Mesendoderm (in vitro differentiated cells): ENCODE data around the gene WBP1L. TPM values are rescaled to one million over a fixed set of nuclear protein-coding genes. Genes with fewer than 3 reads are reported as not detected.
"Not testable (repeated sequence)": the region's sequence is repeated elsewhere in the genome, so short reads cannot be mapped to it uniquely, and the experiment has no call there.

Experiments
- DNase-seq: peaks from one replicate; pipeline ENCODE4 v3.0.0; 2013
- H2AK5ac ChIP-seq: 2 replicates; pipeline ENCODE4 v1.6.1; 2013; ENCODE audit warnings: low read length, inconsistent platforms
- H2BK120ac ChIP-seq: 2 replicates; pipeline ENCODE4 v1.6.1; 2013; ENCODE audit warnings: low read depth, mild to moderate bottlenecking, low read length, moderate library complexity, mixed read lengths
- H2BK15ac ChIP-seq: replicated peaks from 2 replicates; pipeline ENCODE4 v1.6.1; 2013; ENCODE audit warnings: low read depth, mild to moderate bottlenecking, moderate library complexity
- H2BK5ac ChIP-seq: 2 replicates; pipeline ENCODE4 v1.6.1; 2013; ENCODE audit warnings: low read length, inconsistent platforms
- H3K18ac ChIP-seq: 2 replicates; pipeline ENCODE4 v1.6.1; 2013; ENCODE audit warnings: mild to moderate bottlenecking, low read length, mixed read lengths
- H3K23ac ChIP-seq: one replicate; pipeline ENCODE4 v1.6.1; 2013; ENCODE audit warnings: low read length
- H3K27ac ChIP-seq: 2 replicates; pipeline ENCODE4 v1.5.1; 2013; ENCODE audit warnings: low read depth, mild to moderate bottlenecking, inconsistent platforms, low read length, moderate library complexity
- H3K27me3 ChIP-seq: 2 replicates; pipeline ENCODE4 v1.6.1; 2013; ENCODE audit warnings: low read length, control low read depth, mild to moderate bottlenecking, inconsistent platforms; ENCODE audit not compliant: insufficient read depth, poor library complexity
- H3K36me3 ChIP-seq: 2 replicates; pipeline ENCODE4 v1.6.1; 2013; ENCODE audit warnings: low read length, inconsistent platforms; ENCODE audit not compliant: control insufficient read depth, insufficient read depth
- H3K4ac ChIP-seq: one replicate; pipeline ENCODE4 v1.6.1; 2013; ENCODE audit warnings: low read depth, mild to moderate bottlenecking, low read length, moderate library complexity
- H3K4me1 ChIP-seq: 2 replicates; pipeline ENCODE4 v1.6.1; 2013; ENCODE audit warnings: low read depth, low read length, inconsistent platforms; ENCODE audit not compliant: control insufficient read depth
- H3K4me2 ChIP-seq: 2 replicates; pipeline ENCODE4 v1.6.1; 2013; ENCODE audit warnings: low read length
- H3K4me3 ChIP-seq: 2 replicates; pipeline ENCODE4 v1.5.1; 2013; ENCODE audit warnings: mild to moderate bottlenecking, low read length
- H3K56ac ChIP-seq: one replicate; pipeline ENCODE4 v1.6.1; 2013; ENCODE audit warnings: low read length
- H3K79me1 ChIP-seq: 2 replicates; pipeline ENCODE4 v1.6.1; 2013; ENCODE audit warnings: low read length, inconsistent platforms
- H3K79me2 ChIP-seq: 2 replicates; pipeline ENCODE4 v1.6.1; 2013; ENCODE audit warnings: mild to moderate bottlenecking, low read length; ENCODE audit not compliant: control insufficient read depth, insufficient read depth
- H3K9ac ChIP-seq: 2 replicates; pipeline ENCODE4 v1.6.1; 2013; ENCODE audit warnings: low read length, inconsistent platforms
- H4K5ac ChIP-seq: one replicate; pipeline ENCODE4 v1.6.1; 2013; ENCODE audit warnings: low read length
- H4K8ac ChIP-seq: one replicate; pipeline ENCODE4 v1.6.1; 2013; ENCODE audit warnings: low read depth, mild to moderate bottlenecking, control low read depth, low read length, moderate library complexity
- WGBS: extraction: QIAGEN DNeasy Blood & Tissue Kit; methylation state at CpG from one replicate; pipeline ENCODE4 v1.1.7; 2013; ENCODE audit warnings: low lambda C conversion rate, missing lambda C conversion rate; ENCODE audit not compliant: insufficient coverage; ENCODE audit errors: extremely low coverage; 5-methylcytosine and 5-hydroxymethylcytosine counted together
- polyA plus RNA-seq, 2 experiments: library from polyadenylated mRNA; stranded (reverse); fragments of 200-250 nt; gene quantifications; one replicate each; pipeline ENCODE4 v1.2.3, GENCODE V29; 2013

WBP1L gene
- polyA plus RNA-seq (2013, experiment 1 of 2): 20.1 TPM
- 20.5 TPM for polyA plus RNA-seq (2013, experiment 2 of 2)

- no peak within 1 kb of the TSS for H3K4ac ChIP-seq
- peaks cover 15% of the 10 kb centered on the region for H3K79me1 ChIP-seq
Measured at GRCh38 chr10:102743588-102744373, at the start of gene WBP1L. WBP1L (plus strand) TSS chr10:102743948; CDS start chr10:102744054, 106 bp downstream.

DNA sequence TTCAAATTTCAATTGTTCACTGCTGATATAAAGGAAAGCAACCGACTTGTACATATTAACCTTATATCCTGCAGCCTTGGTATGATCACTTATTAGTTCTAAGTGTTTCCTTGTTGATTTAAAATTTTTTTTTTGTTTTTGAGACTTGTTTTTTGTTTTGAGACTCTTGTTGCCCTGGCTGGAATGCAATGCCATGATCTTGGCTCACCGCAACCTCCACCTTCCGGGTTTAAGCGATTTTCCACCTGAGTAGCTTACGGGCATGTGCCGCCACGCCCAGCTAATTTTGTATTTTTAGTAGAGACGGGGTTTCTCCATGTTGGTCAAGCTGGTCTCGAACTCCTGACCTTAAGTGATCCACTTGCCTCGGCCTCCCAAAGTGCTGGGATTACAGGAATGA lies 48.3 kb upstream of the WBP1L start:
- not testable (repeated sequence) for H2AK5ac ChIP-seq, H4K5ac ChIP-seq, H3K4me1 ChIP-seq, DNase-seq, H3K9ac ChIP-seq, H3K36me3 ChIP-seq, H3K27me3 ChIP-seq, H2BK5ac ChIP-seq, H3K79me2 ChIP-seq, H3K23ac ChIP-seq, H2BK15ac ChIP-seq, H3K18ac ChIP-seq, H3K27ac ChIP-seq, H3K4ac ChIP-seq, H3K79me1 ChIP-seq, H3K56ac ChIP-seq, H4K8ac ChIP-seq, H2BK120ac ChIP-seq, H3K4me2 ChIP-seq, H3K4me3 ChIP-seq
- WGBS: no CpG with 5 or more reads among the region's 10 CpGs

More at GRCh38 chr10:102743588-102744373, at the start of gene WBP1L:
- Histone ChIP-seq H2BK5ac (no peak within 1 kb of the TSS), H3K79me2 (peaks cover 11% of the 10 kb centered on the region), H4K8ac (no peak within 1 kb of the TSS), H2BK120ac (no peak within 1 kb of the TSS), H3K23ac (no peak within 1 kb of the TSS), H2AK5ac (peak within 1 kb of the TSS; percentile 15), H3K36me3 (no peaks in the 10 kb centered on the region), H3K9ac (peak within 1 kb of the TSS; percentile 78), H3K27me3 (no peaks in the 10 kb centered on the region), H3K56ac (peak within 1 kb of the TSS; percentile 79), H3K4me3 (peak within 1 kb of the TSS; percentile 69), H3K18ac (no peak within 1 kb of the TSS), H3K4me1 (peaks cover 2% of the 10 kb centered on the region), H2BK15ac (no peak within 1 kb of the TSS), H3K4me2 (peak within 1 kb of the TSS; percentile 96), H3K27ac (no peak within 1 kb of the TSS), H4K5ac (peak within 1 kb of the TSS; percentile 17)
- WGBS: no CpG with 5 or more reads among the region's 37 CpGs
- peak; percentile 100 for DNase-seq

- H2BK120ac ChIP-seq: no peak overlapping the region
- H3K9ac ChIP-seq: no peak overlapping the region
- H4K5ac ChIP-seq: no peak overlapping the region
- H2BK5ac ChIP-seq: no peak overlapping the region
- no peaks in the 10 kb centered on the region for H3K79me2 ChIP-seq
- no peak overlapping the region for H3K27ac ChIP-seq
- H3K4ac ChIP-seq: no peak overlapping the region
- no peak overlapping the region for H2AK5ac ChIP-seq
- no peak overlapping the region for H3K23ac ChIP-seq
- WGBS: no CpG with 5 or more reads among the region's 3 CpGs
- no peak for DNase-seq
- H3K4me2 ChIP-seq: no peak overlapping the region
- H3K4me1 ChIP-seq: peaks cover under 1% of the 10 kb centered on the region
- H4K8ac ChIP-seq: no peak overlapping the region
- peaks cover 3% of the 10 kb centered on the region for H3K36me3 ChIP-seq
- H3K18ac ChIP-seq: no peak overlapping the region
- H3K4me3 ChIP-seq: no peak overlapping the region
- no peak overlapping the region for H3K56ac ChIP-seq
- H3K79me1 ChIP-seq: no peaks in the 10 kb centered on the region
- H2BK15ac ChIP-seq: no peak overlapping the region
- H3K27me3 ChIP-seq: no peaks in the 10 kb centered on the region
Measured at GRCh38 chr10:102696736-102697135, 47.0 kb upstream of the WBP1L start.

DNA sequence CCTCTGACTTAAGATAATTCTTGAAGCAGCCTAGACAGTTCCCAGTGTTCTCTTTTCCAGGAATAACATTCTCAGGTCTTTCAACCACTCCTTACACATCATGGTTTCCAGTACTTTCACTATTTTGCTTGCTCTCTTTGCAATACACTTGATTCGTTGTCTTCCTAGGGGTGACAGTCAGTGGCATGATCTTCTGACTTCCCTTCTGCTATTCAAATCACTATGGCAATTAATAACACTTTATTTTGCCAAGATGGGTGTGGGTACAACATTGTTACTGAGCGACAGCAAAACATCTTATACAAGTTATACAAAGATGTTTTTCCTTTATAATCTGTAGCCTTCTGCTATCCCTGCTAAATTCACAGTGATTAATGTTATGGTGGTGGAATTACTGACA lies 44.9 kb upstream of the WBP1L start:
- Histone ChIP-seq H3K18ac (no peak overlapping the region), H4K8ac (no peak overlapping the region), H3K4me2 (no peak overlapping the region), H3K36me3 (peaks cover 3% of the 10 kb centered on the region), H2BK15ac (no peak overlapping the region), H3K27me3 (no peaks in the 10 kb centered on the region), H2BK120ac (no peak overlapping the region), H2AK5ac (no peak overlapping the region), H3K79me1 (no peaks in the 10 kb centered on the region), H3K27ac (no peak overlapping the region), H3K4ac (no peak overlapping the region), H3K23ac (no peak overlapping the region), H3K9ac (no peak overlapping the region), H3K4me1 (no peaks in the 10 kb centered on the region), H3K56ac (no peak overlapping the region), H4K5ac (no peak overlapping the region), H3K4me3 (no peak overlapping the region), H3K79me2 (no peaks in the 10 kb centered on the region), H2BK5ac (no peak overlapping the region)
- no CpG with 5 or more reads among the region's 2 CpGs for WGBS
- DNase-seq: no peak

DNA sequence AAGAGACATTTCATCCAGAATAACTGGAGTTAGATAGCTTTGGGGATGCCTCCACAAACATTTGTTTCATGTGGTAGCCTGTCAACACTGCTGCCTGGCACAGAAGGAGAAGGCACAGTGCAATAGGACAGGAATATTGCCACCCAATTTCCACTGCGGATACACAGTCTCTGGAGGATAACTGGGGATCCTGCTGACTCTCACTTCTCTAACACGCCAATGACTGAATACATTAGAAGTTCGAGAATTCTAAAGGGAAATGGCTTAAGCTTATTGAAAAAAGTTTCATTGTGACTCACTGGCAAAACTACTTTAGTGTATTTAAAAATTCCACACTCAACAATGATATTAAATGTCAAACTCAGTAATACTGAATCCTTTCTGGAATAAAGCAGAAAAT lies 42.5 kb upstream of the WBP1L start:
- H4K5ac ChIP-seq: no peak overlapping the region
- H3K4me1 ChIP-seq: no peaks in the 10 kb centered on the region
- no peak overlapping the region for H3K23ac ChIP-seq
- H3K36me3 ChIP-seq: peaks cover 3% of the 10 kb centered on the region
- DNase-seq: no peak
- no peak overlapping the region for H3K56ac ChIP-seq
- no peak overlapping the region for H2BK120ac ChIP-seq
- no peak overlapping the region for H2BK5ac ChIP-seq
- no peak overlapping the region for H3K4me2 ChIP-seq
- H3K79me2 ChIP-seq: no peaks in the 10 kb centered on the region
- H3K27me3 ChIP-seq: no peaks in the 10 kb centered on the region
- H2AK5ac ChIP-seq: no peak overlapping the region
- no peak overlapping the region for H3K4me3 ChIP-seq
- H3K4ac ChIP-seq: no peak overlapping the region
- no peaks in the 10 kb centered on the region for H3K79me1 ChIP-seq
- no peak overlapping the region for H3K9ac ChIP-seq
- H3K27ac ChIP-seq: no peak overlapping the region
- H3K18ac ChIP-seq: no peak overlapping the region
- no CpG with 5 or more reads among the region's 3 CpGs for WGBS
- no peak overlapping the region for H2BK15ac ChIP-seq
- no peak overlapping the region for H4K8ac ChIP-seq
